ENCODE data around the gene TRMU. TPM values are rescaled to one million over a fixed set of nuclear protein-coding genes. Genes with fewer than 3 reads are reported as not detected.

Gene TRMU
- total RNA-seq, 5 donors from 2014 or later (not counting 1 experiment from before 2014, with no cell fraction given): 62.8 to 92.1 (median 77.5) TPM

DNA sequence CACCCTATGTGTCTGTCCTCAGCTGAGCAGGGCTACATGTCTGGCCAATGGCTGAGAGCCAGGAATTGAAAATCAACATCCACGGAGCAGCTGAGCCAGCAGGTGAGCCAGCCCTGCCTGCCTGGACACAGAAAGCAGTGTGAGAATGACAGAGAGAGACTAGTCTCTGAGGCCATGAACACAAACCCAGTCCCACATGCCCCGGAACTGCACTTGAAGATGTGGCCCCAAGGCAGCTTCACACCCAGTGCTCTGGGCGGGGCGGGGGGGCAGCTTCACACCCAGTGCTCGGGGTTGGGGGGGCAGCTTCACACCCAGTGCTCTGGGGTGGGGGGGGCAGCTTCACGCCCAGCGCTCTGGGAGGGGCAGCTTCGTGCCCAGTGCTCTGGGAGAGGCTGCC is 37.6 kb downstream of the TRMU start:
- peak in 19 of 35 experiments; percentile 13 to 66 (median 32) for DNase-seq
- no peak overlapping the region for H3K27ac Mint-ChIP-seq
- H3K27me3 ChIP-seq (replicated peaks in 1 of 2; ENCODE audit: control insufficient read depth in 2 of 2, extremely low read depth in 1 of 2, insufficient read depth in 2 of 2, low read length in 1 of 2): peaks cover 0 to 19% of the 10 kb centered on the region in 2 experiments
- POLR2A ChIA-PET: no interaction called here
- H3K4me3 ChIP-seq (ENCODE audit: control insufficient read depth in 1 of 2, extremely low read depth in 1 of 2, low read length in 1 of 2): no peak overlapping the region
- H3K36me3 Mint-ChIP-seq: peaks cover 3% of the 10 kb centered on the region
- peak in 2 of 4 experiments; percentile 10 to 15 for ATAC-seq (replicated peaks in 1 of 4)
- no peaks in the 10 kb centered on the region for H3K36me3 ChIP-seq (ENCODE audit: control insufficient read depth in 2 of 2, extremely low read depth in 1 of 2, insufficient read depth in 1 of 2, low read length in 1 of 2)
- peaks cover 35 to 49% (median 46%) of the 10 kb centered on the region in 3 donors for H3K4me1 Mint-ChIP-seq
- H3K9me3 ChIP-seq: no peaks in the 10 kb centered on the region
- H3K27me3 Mint-ChIP-seq: peaks cover 9 to 15% of the 10 kb centered on the region in 2 donors
- CTCF ChIA-PET: no interaction called here
- H3K4me3 Mint-ChIP-seq: peak overlapping the region in 1 of 3 donors; percentile 54
- 33% methylated on average over 5 of the region's 8 CpGs for WGBS (ENCODE audit: insufficient coverage)
- peaks cover 5 to 9% (median 6%) of the 10 kb centered on the region in 3 donors for H3K9me3 Mint-ChIP-seq
- no peak overlapping the region for H3K27ac ChIP-seq (ENCODE audit: low read length)
- peaks cover 4 to 70% of the 10 kb centered on the region in 2 experiments for H3K4me1 ChIP-seq (ENCODE audit: control insufficient read depth in 1 of 2, extremely low read depth in 1 of 2, insufficient read depth in 2 of 2, low read length in 2 of 2)

DNA sequence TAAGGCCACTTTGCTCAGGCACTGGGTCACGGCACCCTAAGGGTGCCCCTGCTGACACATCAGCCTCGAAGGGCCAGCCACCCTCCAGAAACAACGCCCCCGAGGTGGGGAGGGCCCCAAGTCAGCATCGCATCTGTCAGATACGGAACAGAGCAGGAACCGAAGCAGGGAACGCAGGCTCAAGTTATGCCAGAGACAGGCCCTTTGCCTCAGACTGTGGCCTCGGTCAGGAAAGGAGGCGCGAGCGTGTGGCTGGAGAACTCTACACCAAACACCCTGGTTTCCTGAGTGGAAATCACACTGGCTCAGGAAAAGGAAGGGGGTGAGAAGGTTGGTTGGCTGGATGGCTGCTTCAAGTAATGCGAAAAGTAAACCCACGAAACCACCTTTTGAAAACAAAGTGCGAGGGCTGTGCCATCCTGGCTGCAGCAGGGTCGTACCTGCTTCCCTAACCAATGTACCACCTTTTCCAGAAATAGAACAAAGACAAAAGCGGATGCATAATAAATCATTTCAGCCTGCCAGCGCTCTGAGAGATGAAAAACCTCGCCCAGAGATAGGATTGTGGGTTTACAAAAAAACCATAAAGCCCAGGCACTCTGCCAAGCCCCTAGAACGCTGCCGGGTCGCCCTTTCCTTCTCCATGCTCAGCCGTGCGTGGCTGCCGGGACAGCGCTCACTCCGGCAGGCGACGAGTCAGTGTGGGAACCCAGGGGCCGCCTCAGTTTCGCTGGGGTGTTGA is 38.6 kb downstream of the TRMU start:
- WGBS (ENCODE audit: insufficient coverage): 7% methylated on average over 12 of the region's 31 CpGs
- peak overlapping the region in 1 of 2 donors; percentile 66 for H3K27ac Mint-ChIP-seq

DNA sequence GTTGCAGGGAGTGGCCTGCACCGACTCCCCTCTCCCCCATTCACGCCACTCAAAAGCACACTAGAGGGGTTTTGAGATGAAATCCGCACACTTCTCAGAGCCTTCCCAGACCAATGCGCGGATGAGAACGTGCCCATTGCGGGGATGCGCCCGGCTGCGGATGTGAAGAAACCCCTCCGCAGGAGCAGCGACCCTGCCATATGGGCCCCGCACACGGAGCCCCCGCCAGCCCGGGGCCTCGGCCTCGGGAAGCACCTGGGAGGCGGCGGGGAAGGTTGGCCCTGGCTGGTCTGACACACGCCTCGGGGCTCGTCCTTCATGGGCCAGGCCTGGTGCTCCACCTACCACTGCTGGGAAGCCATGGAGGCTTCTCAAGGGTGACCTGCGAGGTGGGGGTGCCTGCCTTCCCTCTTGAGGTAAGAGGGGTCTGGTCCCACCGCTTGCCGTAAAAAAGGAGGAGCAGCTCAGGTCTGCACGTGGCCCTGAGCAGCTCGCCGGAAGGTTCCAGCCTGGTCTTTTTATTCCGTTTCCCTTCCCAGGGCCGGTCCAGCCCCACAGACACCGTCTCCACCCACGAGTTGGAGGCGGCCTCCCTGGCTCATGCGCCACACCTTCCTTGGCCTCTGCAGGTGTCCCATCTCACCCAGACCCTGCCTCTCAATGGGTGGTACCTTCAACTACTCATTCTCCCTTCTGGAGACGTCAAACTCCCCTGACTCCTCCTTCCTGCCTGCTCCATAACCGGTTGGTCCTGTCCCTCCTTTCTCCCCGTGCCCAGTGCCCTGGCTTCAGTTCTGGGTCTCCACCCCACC is 39.4 kb downstream of the TRMU start:
- peaks cover 34 to 48% (median 41%) of the 10 kb centered on the region in 3 donors for H3K4me1 Mint-ChIP-seq
- H3K27ac Mint-ChIP-seq: no peak overlapping the region
- H3K4me3 ChIP-seq (ENCODE audit: control insufficient read depth in 1 of 2, extremely low read depth in 1 of 2, low read length in 1 of 2): no peak overlapping the region
- no peak for DNase-seq
- H3K27ac ChIP-seq (ENCODE audit: low read length): peak overlapping the region; percentile 41
- peaks cover 9 to 14% of the 10 kb centered on the region in 2 donors for H3K27me3 Mint-ChIP-seq
- H3K9me3 Mint-ChIP-seq: peaks cover 5 to 9% (median 6%) of the 10 kb centered on the region in 3 donors
- WGBS (ENCODE audit: insufficient coverage): 78% methylated on average over 34 of the region's 38 CpGs
- CTCF ChIA-PET: no interaction called here
- H3K4me1 ChIP-seq (ENCODE audit: control insufficient read depth in 1 of 2, extremely low read depth in 1 of 2, insufficient read depth in 2 of 2, low read length in 2 of 2): peaks cover 4 to 53% of the 10 kb centered on the region in 2 experiments
- peak overlapping the region in 1 of 3 donors; percentile 70 for H3K4me3 Mint-ChIP-seq
- no peaks in the 10 kb centered on the region for H3K9me3 ChIP-seq
- peaks cover 3% of the 10 kb centered on the region for H3K36me3 Mint-ChIP-seq
- H3K27me3 ChIP-seq (replicated peaks in 1 of 2; ENCODE audit: control insufficient read depth in 2 of 2, extremely low read depth in 1 of 2, insufficient read depth in 2 of 2, low read length in 1 of 2): peaks cover 0 to 18% of the 10 kb centered on the region in 2 experiments
- POLR2A ChIA-PET: no interaction called here
- ATAC-seq (replicated peaks in 1 of 4): no peak
- H3K36me3 ChIP-seq (ENCODE audit: control insufficient read depth in 2 of 2, extremely low read depth in 1 of 2, insufficient read depth in 1 of 2, low read length in 1 of 2): no peaks in the 10 kb centered on the region

More for the DNA sequence above, 38.6 kb downstream of the TRMU start:
- ATAC-seq (replicated peaks in 1 of 4) (peak; percentile 29 to 64 (median 38)), DNase-seq (peak in 23 of 35 experiments; percentile 8 to 65 (median 25))
- peak overlapping the region in 2 of 3 donors; percentile 31 to 70 for H3K4me3 Mint-ChIP-seq
- Histone ChIP-seq H3K27me3 (replicated peaks in 1 of 2; ENCODE audit: control insufficient read depth in 2 of 2, extremely low read depth in 1 of 2, insufficient read depth in 2 of 2, low read length in 1 of 2) (peaks cover 0 to 18% of the 10 kb centered on the region in 2 experiments), H3K36me3 (ENCODE audit: control insufficient read depth in 2 of 2, extremely low read depth in 1 of 2, insufficient read depth in 1 of 2, low read length in 1 of 2) (no peaks in the 10 kb centered on the region), H3K27ac (ENCODE audit: low read length) (peak overlapping the region; percentile 41), H3K4me3 (ENCODE audit: control insufficient read depth in 1 of 2, extremely low read depth in 1 of 2, low read length in 1 of 2) (peak overlapping the region in 1 of 2 donors; percentile 6), H3K9me3 (no peaks in the 10 kb centered on the region), H3K4me1 (ENCODE audit: control insufficient read depth in 1 of 2, extremely low read depth in 1 of 2, insufficient read depth in 2 of 2, low read length in 2 of 2) (peaks cover 4 to 61% of the 10 kb centered on the region in 2 experiments)
- H3K4me1 Mint-ChIP-seq: peaks cover 35 to 49% (median 46%) of the 10 kb centered on the region in 3 donors
- H3K9me3 Mint-ChIP-seq: peaks cover 5 to 9% (median 6%) of the 10 kb centered on the region in 3 donors
- POLR2A ChIA-PET: no interaction called here
- CTCF ChIA-PET: no interaction called here
- H3K36me3 Mint-ChIP-seq: peaks cover 3% of the 10 kb centered on the region
- H3K27me3 Mint-ChIP-seq: peaks cover 9 to 15% of the 10 kb centered on the region in 2 donors

DNA sequence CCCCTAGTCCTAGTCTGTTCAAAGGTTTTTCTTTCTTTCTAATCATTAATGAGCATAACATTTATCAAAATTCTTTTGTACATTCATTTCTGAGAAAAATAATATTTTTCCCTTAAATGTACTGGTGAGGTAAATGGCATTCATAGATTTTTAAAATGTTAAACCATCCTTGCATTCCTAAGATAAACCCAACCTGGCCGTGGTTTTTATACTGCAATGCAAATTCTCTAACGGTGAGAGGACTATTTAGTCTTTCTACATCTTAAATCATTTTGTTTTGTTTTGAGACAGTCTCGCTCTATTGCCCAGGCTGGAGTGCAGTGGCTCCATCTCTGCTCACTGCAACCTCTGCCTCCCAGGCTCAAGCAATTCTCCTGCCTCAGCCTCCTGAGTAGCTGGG is 40.6 kb downstream of the TRMU start:
- peak overlapping the region in 1 of 2 donors; percentile 16 for H3K27ac Mint-ChIP-seq
- H3K4me3 Mint-ChIP-seq: peak overlapping the region in 1 of 3 donors; percentile 8
- POLR2A ChIA-PET: no interaction called here

DNA sequence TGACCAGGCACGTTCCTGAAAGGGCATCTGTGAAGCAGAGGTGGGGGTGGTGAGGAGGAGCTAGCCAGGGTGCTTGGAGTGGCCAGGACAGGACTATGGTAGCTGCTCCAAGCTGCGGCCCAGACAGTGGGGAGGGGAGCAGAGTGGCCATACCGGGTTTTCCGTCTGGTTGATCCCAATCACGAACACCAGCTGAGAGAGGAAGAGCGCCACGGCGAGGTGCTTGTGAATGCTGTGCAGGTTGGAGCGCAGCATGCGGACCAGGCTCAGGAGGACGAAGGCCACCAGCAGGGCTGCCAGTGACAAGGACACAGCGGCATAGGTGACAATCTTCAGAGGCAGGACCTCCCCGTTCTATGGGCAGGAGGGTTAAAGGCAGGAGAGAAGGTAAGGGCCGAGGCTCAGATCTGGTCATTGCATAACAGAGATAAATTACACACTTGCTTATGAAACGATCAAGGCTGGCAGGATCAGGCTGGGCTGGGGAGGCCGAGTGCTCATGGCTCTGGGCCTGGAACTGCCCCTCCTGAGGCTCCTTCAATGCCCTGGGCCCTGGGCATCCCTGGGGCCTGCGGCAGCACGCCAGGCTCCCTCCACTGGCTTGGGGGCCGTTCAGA is 41.5 kb downstream of the TRMU start:
- Mint-ChIP-seq H3K27me3 (peaks cover under 1 to 4% of the 10 kb centered on the region in 2 donors), H3K27ac (no peak overlapping the region), H3K4me3 (no peak overlapping the region), H3K36me3 (peaks cover 3% of the 10 kb centered on the region), H3K4me1 (peaks cover 20 to 26% (median 20%) of the 10 kb centered on the region in 3 donors), H3K9me3 (peaks cover 5 to 9% (median 6%) of the 10 kb centered on the region in 3 donors)
- CTCF ChIA-PET: no interaction called here
- WGBS (ENCODE audit: insufficient coverage): 90% methylated on average over 16 of the region's 19 CpGs
- peaks cover 0 to 18% of the 10 kb centered on the region in 2 experiments for H3K27me3 ChIP-seq (replicated peaks in 1 of 2; ENCODE audit: control insufficient read depth in 2 of 2, extremely low read depth in 1 of 2, insufficient read depth in 2 of 2, low read length in 1 of 2)
- H3K4me1 ChIP-seq (ENCODE audit: control insufficient read depth in 1 of 2, extremely low read depth in 1 of 2, insufficient read depth in 2 of 2, low read length in 2 of 2): peaks cover 2 to 31% of the 10 kb centered on the region in 2 experiments
- H3K27ac ChIP-seq (ENCODE audit: low read length): no peak overlapping the region
- POLR2A ChIA-PET: no interaction called here
- H3K9me3 ChIP-seq: no peaks in the 10 kb centered on the region
- DNase-seq (no peak), ATAC-seq (replicated peaks in 1 of 4) (no peak)
- H3K4me3 ChIP-seq (ENCODE audit: control insufficient read depth in 1 of 2, extremely low read depth in 1 of 2, low read length in 1 of 2): no peak overlapping the region
- H3K36me3 ChIP-seq (ENCODE audit: control insufficient read depth in 2 of 2, extremely low read depth in 1 of 2, insufficient read depth in 1 of 2, low read length in 1 of 2): no peaks in the 10 kb centered on the region

More for the DNA sequence above, 40.6 kb downstream of the TRMU start:
- no peak for DNase-seq
- Histone ChIP-seq H3K36me3 (ENCODE audit: control insufficient read depth in 2 of 2, extremely low read depth in 1 of 2, insufficient read depth in 1 of 2, low read length in 1 of 2) (no peaks in the 10 kb centered on the region), H3K27ac (ENCODE audit: low read length) (no peak overlapping the region), H3K4me1 (ENCODE audit: control insufficient read depth in 1 of 2, extremely low read depth in 1 of 2, insufficient read depth in 2 of 2, low read length in 2 of 2) (peaks cover 3 to 40% of the 10 kb centered on the region in 2 experiments), H3K27me3 (replicated peaks in 1 of 2; ENCODE audit: control insufficient read depth in 2 of 2, extremely low read depth in 1 of 2, insufficient read depth in 2 of 2, low read length in 1 of 2) (peaks cover 0 to 18% of the 10 kb centered on the region in 2 experiments), H3K9me3 (no peaks in the 10 kb centered on the region), H3K4me3 (ENCODE audit: control insufficient read depth in 1 of 2, extremely low read depth in 1 of 2, low read length in 1 of 2) (no peak overlapping the region)
- no CpG with 5 or more reads among the region's 3 CpGs for WGBS (ENCODE audit: insufficient coverage)
- H3K9me3 Mint-ChIP-seq: peaks cover 5 to 9% (median 6%) of the 10 kb centered on the region in 3 donors
- H3K36me3 Mint-ChIP-seq: peaks cover 3% of the 10 kb centered on the region
- CTCF ChIA-PET: no interaction called here
- peaks cover 8 to 9% of the 10 kb centered on the region in 2 donors for H3K27me3 Mint-ChIP-seq
- H3K4me1 Mint-ChIP-seq: peaks cover 21 to 35% (median 29%) of the 10 kb centered on the region in 3 donors
- ATAC-seq (replicated peaks in 1 of 4): no peak

All from T-cell (primary cell).